ENCODE data around the gene POLG. TPM values are rescaled to one million over a fixed set of nuclear protein-coding genes. Genes with fewer than 3 reads are reported as not detected.

The POLG gene
- polyA plus RNA-seq, 2 of the 4 experiments (the other 2 are of a cell fraction): 24.1 to 50.2 TPM

DNA sequence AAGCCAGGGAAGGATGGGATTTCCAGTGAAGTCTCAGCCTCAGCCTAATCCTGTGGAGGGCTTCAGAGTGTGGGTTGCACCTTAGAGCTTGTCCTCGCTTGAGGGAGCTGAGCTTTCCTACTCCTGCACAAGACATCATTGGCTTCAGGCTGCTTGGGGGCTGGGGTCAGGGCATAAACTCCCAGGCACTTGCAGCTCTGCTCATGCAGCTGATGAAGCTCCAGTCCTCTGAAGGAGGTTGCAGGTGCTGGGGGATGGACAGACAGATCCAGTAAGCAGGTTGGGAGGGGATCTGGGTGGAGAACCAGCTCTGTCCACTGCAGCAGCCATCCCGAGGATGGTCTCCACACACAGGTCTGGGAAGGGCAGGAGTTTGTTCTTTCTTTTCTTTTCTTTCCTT lies 19.4 kb upstream of the POLG start:
- TF ChIP-seq EHMT2 (IDR thresholded peaks at IDR 0.05; ENCODE audit: low read depth): no peak
- TF ChIP-seq HOXB13 (CRISPR knock-in tag; IDR thresholded peaks at IDR 0.05; ENCODE audit: low read depth): no peak
- no peak for TF ChIP-seq SMC3 (IDR thresholded peaks at IDR 0.05)
- no peak for TF ChIP-seq JUN (IDR thresholded peaks at IDR 0.05)
- no peak for TF ChIP-seq POLR2AphosphoS2 (conservative IDR thresholded peaks at IDR 0.05; ENCODE audit: low read length)
- no peak for TF ChIP-seq RCOR1 (IDR thresholded peaks at IDR 0.05; ENCODE audit: low read depth, low read length)
- no peak for TF ChIP-seq NPAS2 (CRISPR knock-in tag; IDR thresholded peaks at IDR 0.05; ENCODE audit: borderline replicate concordance)
- TF ChIP-seq RNF2 (IDR thresholded peaks at IDR 0.05; ENCODE audit: borderline replicate concordance, low read depth): no peak
- TF ChIP-seq NR3C1 (IDR thresholded peaks at IDR 0.05): no peak
- TF ChIP-seq BHLHE40 (IDR thresholded peaks at IDR 0.05; ENCODE audit: low read depth, low read length): no peak
- no peak for TF ChIP-seq RFX5 (IDR thresholded peaks at IDR 0.05)
- no peak for TF ChIP-seq NFE2L2 (conservative IDR thresholded peaks at IDR 0.05; ENCODE audit: low read length)
- TF ChIP-seq, protein P1, sequence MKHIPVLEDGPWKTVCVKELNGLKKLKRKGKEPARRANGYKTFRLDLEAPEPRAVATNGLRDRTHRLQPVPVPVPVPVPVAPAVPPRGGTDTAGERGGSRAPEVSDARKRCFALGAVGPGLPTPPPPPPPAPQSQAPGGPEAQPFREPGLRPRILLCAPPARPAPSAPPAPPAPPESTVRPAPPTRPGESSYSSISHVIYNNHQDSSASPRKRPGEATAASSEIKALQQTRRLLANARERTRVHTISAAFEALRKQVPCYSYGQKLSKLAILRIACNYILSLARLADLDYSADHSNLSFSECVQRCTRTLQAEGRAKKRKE (CRISPR knock-in tag; IDR thresholded peaks at IDR 0.05; ENCODE audit: low read depth): no peak
- TF ChIP-seq RAD21 (conservative IDR thresholded peaks at IDR 0.05 in 1 of 2, IDR thresholded peaks at IDR 0.05 in 1 of 2): no peak
- TF ChIP-seq, protein P2, sequence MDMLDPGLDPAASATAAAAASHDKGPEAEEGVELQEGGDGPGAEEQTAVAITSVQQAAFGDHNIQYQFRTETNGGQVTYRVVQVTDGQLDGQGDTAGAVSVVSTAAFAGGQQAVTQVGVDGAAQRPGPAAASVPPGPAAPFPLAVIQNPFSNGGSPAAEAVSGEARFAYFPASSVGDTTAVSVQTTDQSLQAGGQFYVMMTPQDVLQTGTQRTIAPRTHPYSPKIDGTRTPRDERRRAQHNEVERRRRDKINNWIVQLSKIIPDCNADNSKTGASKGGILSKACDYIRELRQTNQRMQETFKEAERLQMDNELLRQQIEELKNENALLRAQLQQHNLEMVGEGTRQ (IDR thresholded peaks at IDR 0.05): no peak
- no peak for TF ChIP-seq CEBPB (IDR thresholded peaks at IDR 0.05)
- TF ChIP-seq, protein P3, sequence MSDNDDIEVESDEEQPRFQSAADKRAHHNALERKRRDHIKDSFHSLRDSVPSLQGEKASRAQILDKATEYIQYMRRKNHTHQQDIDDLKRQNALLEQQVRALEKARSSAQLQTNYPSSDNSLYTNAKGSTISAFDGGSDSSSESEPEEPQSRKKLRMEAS (IDR thresholded peaks at IDR 0.05): no peak
- no peak for TF ChIP-seq FOSB (CRISPR knock-in tag; IDR thresholded peaks at IDR 0.05)
- no peak for TF ChIP-seq FOSL2 (IDR thresholded peaks at IDR 0.05)
- TF ChIP-seq FOSL2 (CRISPR knock-in tag; IDR thresholded peaks at IDR 0.05): no peak
- no peak for TF ChIP-seq GATA3 (IDR thresholded peaks at IDR 0.05; ENCODE audit: borderline replicate concordance)
- no peak for FAIRE-seq
- DNase-seq (ENCODE audit: low read depth in 1 of 2, low spot score in 1 of 2): no peak
- Histone ChIP-seq H3K27ac (no peak overlapping the region), H3K4me2 (no peak overlapping the region), H3K4me1 (peaks cover 7% of the 10 kb centered on the region; the same call in 1 of the 3 replicates), H3K4me3 (no peak overlapping the region), H3K9me3 (no peaks in the 10 kb centered on the region)
- ChIA-PET CTCF (interaction anchor here (0.8 to 19.6 kb wide), 9 partner anchors 9 to 118 kb away, joined by 3 to 593 read pairs (median 242); partner anchors contain the start of gene POLG), POLR2A (no interaction called here)
- ATAC-seq: no peak
- WGBS (ENCODE audit: missing lambda C conversion rate): 14% methylated on average over 2 of the region's 2 CpGs

DNA sequence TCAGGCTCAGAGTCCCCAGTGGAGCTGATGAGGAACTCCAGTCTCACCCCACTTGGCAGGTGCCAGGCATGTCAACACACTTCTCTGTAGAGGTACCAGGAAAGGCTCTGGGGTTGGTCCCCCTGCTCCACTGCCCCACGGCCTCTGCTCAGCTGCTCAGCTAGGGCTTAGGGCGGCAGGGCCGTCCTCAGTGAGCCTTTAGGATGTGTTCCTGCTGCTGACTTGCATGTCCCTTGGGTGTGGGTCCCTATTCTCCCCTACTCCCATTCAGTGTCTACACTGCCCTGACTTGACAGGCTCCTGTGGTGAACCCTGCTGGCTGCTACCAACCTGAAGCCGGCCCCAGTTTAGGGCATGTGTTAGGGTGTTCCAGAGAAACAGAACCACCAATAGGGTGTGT lies 17.9 kb upstream of the POLG start:
- peak; percentile 37 to 48; a peak in 3 of 6 replicates for ATAC-seq
- no peak overlapping the region for H3K4me3 ChIP-seq
- POLR2A ChIA-PET: no interaction called here
- no peak overlapping the region for H3K27ac ChIP-seq
- H3K9me3 ChIP-seq: no peaks in the 10 kb centered on the region
- no peak for FAIRE-seq
- 0 out of 3 replicates have a peak, but pooled peaks cover 3% of the 10 kb centered on the region for H3K4me1 ChIP-seq
- H3K4me2 ChIP-seq: no peak overlapping the region
- CTCF ChIA-PET: interaction anchor here (1.0 to 19.6 kb wide), 6 partner anchors 19 to 145 kb away, joined by 3 to 593 read pairs (median 122); partner anchors contain the start of gene POLG
- WGBS (ENCODE audit: missing lambda C conversion rate): 42% methylated on average over 4 of the region's 4 CpGs
- no peak for DNase-seq (ENCODE audit: low read depth in 1 of 2, low spot score in 1 of 2)
- TF ChIP-seq, protein P4, sequence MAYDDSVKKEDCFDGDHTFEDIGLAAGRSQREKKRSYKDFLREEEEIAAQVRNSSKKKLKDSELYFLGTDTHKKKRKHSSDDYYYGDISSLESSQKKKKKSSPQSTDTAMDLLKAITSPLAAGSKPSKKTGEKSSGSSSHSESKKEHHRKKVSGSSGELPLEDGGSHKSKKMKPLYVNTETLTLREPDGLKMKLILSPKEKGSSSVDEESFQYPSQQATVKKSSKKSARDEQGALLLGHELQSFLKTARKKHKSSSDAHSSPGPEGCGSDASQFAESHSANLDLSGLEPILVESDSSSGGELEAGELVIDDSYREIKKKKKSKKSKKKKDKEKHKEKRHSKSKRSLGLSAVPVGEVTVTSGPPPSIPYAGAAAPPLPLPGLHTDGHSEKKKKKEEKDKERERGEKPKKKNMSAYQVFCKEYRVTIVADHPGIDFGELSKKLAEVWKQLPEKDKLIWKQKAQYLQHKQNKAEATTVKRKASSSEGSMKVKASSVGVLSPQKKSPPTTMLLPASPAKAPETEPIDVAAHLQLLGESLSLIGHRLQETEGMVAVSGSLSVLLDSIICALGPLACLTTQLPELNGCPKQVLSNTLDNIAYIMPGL (CRISPR knock-in tag; IDR thresholded peaks at IDR 0.05; ENCODE audit: borderline replicate concordance): no peak
- TF ChIP-seq HEYL (CRISPR knock-in tag; IDR thresholded peaks at IDR 0.05) (no peak), RNF2 (IDR thresholded peaks at IDR 0.05; ENCODE audit: borderline replicate concordance, low read depth) (no peak), TP53 (CRISPR knock-in tag; IDR thresholded peaks at IDR 0.05) (no peak), POLR2A (IDR thresholded peaks at IDR 0.05; ENCODE audit: low read length) (no peak), NPAS2 (CRISPR knock-in tag; IDR thresholded peaks at IDR 0.05; ENCODE audit: borderline replicate concordance) (no peak), HOXB13 (CRISPR knock-in tag; IDR thresholded peaks at IDR 0.05; ENCODE audit: low read depth) (no peak), ESRRA (IDR thresholded peaks at IDR 0.05; ENCODE audit: borderline replicate concordance, low read length) (no peak)
- TF ChIP-seq, protein P5, sequence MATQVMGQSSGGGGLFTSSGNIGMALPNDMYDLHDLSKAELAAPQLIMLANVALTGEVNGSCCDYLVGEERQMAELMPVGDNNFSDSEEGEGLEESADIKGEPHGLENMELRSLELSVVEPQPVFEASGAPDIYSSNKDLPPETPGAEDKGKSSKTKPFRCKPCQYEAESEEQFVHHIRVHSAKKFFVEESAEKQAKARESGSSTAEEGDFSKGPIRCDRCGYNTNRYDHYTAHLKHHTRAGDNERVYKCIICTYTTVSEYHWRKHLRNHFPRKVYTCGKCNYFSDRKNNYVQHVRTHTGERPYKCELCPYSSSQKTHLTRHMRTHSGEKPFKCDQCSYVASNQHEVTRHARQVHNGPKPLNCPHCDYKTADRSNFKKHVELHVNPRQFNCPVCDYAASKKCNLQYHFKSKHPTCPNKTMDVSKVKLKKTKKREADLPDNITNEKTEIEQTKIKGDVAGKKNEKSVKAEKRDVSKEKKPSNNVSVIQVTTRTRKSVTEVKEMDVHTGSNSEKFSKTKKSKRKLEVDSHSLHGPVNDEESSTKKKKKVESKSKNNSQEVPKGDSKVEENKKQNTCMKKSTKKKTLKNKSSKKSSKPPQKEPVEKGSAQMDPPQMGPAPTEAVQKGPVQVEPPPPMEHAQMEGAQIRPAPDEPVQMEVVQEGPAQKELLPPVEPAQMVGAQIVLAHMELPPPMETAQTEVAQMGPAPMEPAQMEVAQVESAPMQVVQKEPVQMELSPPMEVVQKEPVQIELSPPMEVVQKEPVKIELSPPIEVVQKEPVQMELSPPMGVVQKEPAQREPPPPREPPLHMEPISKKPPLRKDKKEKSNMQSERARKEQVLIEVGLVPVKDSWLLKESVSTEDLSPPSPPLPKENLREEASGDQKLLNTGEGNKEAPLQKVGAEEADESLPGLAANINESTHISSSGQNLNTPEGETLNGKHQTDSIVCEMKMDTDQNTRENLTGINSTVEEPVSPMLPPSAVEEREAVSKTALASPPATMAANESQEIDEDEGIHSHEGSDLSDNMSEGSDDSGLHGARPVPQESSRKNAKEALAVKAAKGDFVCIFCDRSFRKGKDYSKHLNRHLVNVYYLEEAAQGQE (IDR thresholded peaks at IDR 0.05): no peak
- TF ChIP-seq, protein P6, sequence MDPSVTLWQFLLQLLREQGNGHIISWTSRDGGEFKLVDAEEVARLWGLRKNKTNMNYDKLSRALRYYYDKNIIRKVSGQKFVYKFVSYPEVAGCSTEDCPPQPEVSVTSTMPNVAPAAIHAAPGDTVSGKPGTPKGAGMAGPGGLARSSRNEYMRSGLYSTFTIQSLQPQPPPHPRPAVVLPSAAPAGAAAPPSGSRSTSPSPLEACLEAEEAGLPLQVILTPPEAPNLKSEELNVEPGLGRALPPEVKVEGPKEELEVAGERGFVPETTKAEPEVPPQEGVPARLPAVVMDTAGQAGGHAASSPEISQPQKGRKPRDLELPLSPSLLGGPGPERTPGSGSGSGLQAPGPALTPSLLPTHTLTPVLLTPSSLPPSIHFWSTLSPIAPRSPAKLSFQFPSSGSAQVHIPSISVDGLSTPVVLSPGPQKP (IDR thresholded peaks at IDR 0.05; ENCODE audit: low read depth, low read length): no peak
- TF ChIP-seq, protein P1 (CRISPR knock-in tag; IDR thresholded peaks at IDR 0.05; ENCODE audit: low read depth): no peak
- TF ChIP-seq, protein P7, sequence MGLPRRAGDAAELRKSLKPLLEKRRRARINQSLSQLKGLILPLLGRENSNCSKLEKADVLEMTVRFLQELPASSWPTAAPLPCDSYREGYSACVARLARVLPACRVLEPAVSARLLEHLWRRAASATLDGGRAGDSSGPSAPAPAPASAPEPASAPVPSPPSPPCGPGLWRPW (IDR thresholded peaks at IDR 0.05): no peak
